Parathyroid adenoma (tissue), 2 donors: Measurements from ENCODE around the gene COL15A1.
A peak's percentile ranks its signal among the peaks of the same experiment; 100 is the strongest.
"Not testable (repeated sequence)": the region's sequence is repeated elsewhere in the genome, so short reads cannot be mapped to it uniquely, and the experiment has no call there.

Experiments
- H2AFZ ChIP-seq: fragments of 300-600 bp; sonication (generic); one replicate; pipeline ENCODE4 v1.7.0; 2017; ENCODE audit warnings: antibody characterized with exemption, mild to moderate bottlenecking
- H3K27ac ChIP-seq: fragments of 300-600 bp; sonication (generic); one replicate; pipeline ENCODE4 v1.7.0; 2017
- H3K27me3 ChIP-seq: fragments of 300-600 bp; sonication (generic); one replicate; pipeline ENCODE4 v1.7.0; 2017; ENCODE audit warnings: low read length; ENCODE audit not compliant: control insufficient read depth, insufficient read depth
- H3K36me3 ChIP-seq: fragments of 300-600 bp; sonication (generic); one replicate; pipeline ENCODE4 v1.7.0; 2017; ENCODE audit warnings: low read length; ENCODE audit not compliant: control insufficient read depth, insufficient read depth
- H3K4me1 ChIP-seq: fragments of 300-600 bp; sonication (generic); one replicate; pipeline ENCODE4 v1.7.0; 2017; ENCODE audit warnings: control low read depth
- H3K4me2 ChIP-seq: fragments of 300-600 bp; sonication (generic); one replicate; pipeline ENCODE4 v1.7.0; 2017; ENCODE audit warnings: low read length
- H3K4me3 ChIP-seq: fragments of 300-600 bp; sonication (generic); one replicate; pipeline ENCODE4 v1.7.0; 2017; ENCODE audit warnings: low read depth, low read length
- H3K79me2 ChIP-seq: fragments of 300-600 bp; sonication (generic); one replicate; pipeline ENCODE4 v1.7.0; 2017; ENCODE audit warnings: control low read depth
- H3K9ac ChIP-seq: fragments of 300-600 bp; sonication (generic); one replicate; pipeline ENCODE4 v1.7.0; 2017; ENCODE audit warnings: mild to moderate bottlenecking
- H3K9me3 ChIP-seq: fragments of 300-600 bp; sonication (generic); one replicate; pipeline ENCODE4 v1.7.0; 2017; ENCODE audit warnings: low read length; ENCODE audit not compliant: control insufficient read depth
- TF ChIP-seq, protein P1 (sequence below): fragments of 300-600 bp; sonication (generic); IDR thresholded peaks from one replicate; pipeline ENCODE4 v1.7.0; 2017; ENCODE audit warnings: antibody characterized with exemption, mild to moderate bottlenecking
- donor health status: primary hyperparathyroidism.

The COL15A1 gene

DNA sequence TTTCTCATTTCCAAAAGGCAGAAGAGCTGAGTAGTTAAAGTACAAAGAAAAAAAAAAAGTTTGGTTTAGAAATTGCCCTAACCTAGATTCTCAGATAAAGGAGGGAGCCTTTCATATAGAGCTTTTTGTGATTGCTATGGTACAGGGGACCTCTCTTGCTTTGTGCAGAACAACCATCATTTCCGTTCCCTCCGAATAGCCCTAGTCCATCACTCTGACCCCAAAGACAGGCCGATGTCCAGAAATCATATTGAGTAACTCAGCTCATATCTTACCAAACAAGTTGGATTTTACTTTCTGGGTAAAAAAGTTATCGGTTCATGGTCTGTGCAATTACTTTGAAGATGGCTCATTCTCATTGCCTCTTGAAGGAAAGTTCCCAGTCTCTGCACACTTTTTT is 36.7 kb upstream of the COL15A1 start:
- Histone ChIP-seq H3K27ac (no peak overlapping the region), H3K4me2 (no peak overlapping the region), H3K9ac (no peak overlapping the region), H3K9me3 (no peaks in the 10 kb centered on the region), H3K4me1 (no peaks in the 10 kb centered on the region), H3K4me3 (no peak overlapping the region), H3K27me3 (no peaks in the 10 kb centered on the region), H2AFZ (no peak overlapping the region), H3K36me3 (no peaks in the 10 kb centered on the region), H3K79me2 (no peaks in the 10 kb centered on the region)
- TF ChIP-seq, protein P1, sequence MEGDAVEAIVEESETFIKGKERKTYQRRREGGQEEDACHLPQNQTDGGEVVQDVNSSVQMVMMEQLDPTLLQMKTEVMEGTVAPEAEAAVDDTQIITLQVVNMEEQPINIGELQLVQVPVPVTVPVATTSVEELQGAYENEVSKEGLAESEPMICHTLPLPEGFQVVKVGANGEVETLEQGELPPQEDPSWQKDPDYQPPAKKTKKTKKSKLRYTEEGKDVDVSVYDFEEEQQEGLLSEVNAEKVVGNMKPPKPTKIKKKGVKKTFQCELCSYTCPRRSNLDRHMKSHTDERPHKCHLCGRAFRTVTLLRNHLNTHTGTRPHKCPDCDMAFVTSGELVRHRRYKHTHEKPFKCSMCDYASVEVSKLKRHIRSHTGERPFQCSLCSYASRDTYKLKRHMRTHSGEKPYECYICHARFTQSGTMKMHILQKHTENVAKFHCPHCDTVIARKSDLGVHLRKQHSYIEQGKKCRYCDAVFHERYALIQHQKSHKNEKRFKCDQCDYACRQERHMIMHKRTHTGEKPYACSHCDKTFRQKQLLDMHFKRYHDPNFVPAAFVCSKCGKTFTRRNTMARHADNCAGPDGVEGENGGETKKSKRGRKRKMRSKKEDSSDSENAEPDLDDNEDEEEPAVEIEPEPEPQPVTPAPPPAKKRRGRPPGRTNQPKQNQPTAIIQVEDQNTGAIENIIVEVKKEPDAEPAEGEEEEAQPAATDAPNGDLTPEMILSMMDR: no peak

DNA sequence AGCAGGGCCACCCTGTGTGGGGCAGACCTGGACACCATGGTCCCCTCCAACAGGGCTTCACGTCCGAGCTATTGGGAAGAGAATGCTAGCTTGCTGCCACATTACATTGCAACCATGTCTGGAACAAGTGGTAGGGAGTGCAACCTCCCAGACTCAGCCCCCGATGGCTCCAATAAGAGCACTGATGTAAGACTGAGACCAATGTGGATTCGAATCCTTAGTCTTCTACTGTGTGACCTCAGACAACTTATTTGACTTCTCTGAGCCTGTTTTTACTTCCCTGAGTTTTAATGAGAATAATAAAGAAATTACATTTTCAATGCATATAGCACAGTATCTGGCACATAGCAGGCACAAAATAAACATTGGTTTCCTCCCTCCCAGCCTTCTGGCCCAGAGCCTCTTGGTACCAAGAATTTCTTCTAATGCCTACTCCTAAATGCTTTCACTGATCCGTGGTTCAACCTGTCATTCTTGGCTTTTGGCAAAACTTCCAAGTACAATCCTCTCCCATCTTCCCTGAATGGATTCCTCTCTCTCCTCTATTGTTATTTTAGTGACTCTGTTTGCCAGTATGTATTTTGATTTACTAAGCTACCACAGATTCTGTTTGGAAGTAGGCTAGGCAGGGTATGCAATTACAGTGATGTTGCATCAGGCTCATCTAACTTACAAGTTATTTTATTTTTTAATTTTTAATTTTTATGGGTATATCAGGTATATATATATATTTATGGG is 34.6 kb upstream of the COL15A1 start:
- Histone ChIP-seq H3K79me2 (no peaks in the 10 kb centered on the region), H2AFZ (no peak overlapping the region), H3K27ac (peak overlapping the region; percentile 19), H3K36me3 (no peaks in the 10 kb centered on the region), H3K9ac (no peak overlapping the region), H3K27me3 (no peaks in the 10 kb centered on the region), H3K4me2 (no peak overlapping the region), H3K4me1 (no peaks in the 10 kb centered on the region), H3K9me3 (no peaks in the 10 kb centered on the region), H3K4me3 (no peak overlapping the region)
- TF ChIP-seq, protein P1: no peak

DNA sequence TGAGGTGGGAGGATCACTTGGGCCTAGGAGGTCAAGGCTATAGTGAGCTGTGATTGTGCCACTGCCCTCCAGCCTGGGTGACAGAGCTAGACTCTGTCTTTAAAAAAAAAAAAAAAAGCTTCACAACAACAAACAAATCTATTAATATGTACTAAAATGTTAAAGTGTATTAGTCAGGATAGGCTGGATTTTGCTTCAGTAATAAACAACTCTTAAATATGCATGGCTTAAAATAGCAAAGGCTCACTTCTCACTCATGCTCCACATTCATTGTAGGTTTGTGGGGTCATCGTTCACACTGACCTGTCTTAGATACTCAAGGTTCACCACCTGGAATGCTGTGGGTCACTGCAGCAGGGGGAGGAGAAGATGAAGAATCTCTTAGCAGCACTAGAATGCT is 33.8 kb upstream of the COL15A1 start:
- Histone ChIP-seq H3K9me3 (no peaks in the 10 kb centered on the region), H3K27me3 (no peaks in the 10 kb centered on the region), H3K4me2 (no peak overlapping the region), H3K4me1 (no peaks in the 10 kb centered on the region), H3K36me3 (no peaks in the 10 kb centered on the region), H3K4me3 (no peak overlapping the region), H3K79me2 (no peaks in the 10 kb centered on the region), H2AFZ (no peak overlapping the region), H3K27ac (no peak overlapping the region), H3K9ac (no peak overlapping the region)
- TF ChIP-seq, protein P1: no peak

DNA sequence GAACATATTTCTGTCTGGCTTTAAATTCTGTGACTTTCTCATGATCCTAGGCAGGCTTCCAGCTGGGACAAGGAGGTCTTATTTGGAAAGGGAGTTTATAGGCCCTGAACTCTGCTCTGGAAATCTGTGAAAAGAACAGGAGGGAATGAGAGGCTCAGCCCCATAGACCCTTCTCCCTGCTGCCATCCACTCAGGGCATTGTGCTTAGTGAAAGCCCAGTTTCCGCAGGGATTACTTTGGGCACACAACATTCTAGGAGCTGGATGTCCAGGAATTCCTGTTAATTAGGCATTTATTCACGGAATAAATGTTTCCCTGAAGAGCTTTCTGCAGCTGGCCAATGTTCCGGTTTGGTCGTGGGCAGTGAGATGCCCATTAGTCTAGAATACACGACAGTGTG is 32.7 kb upstream of the COL15A1 start:
- Histone ChIP-seq H3K9me3 (no peaks in the 10 kb centered on the region), H3K4me3 (no peak overlapping the region), H3K27ac (no peak overlapping the region), H2AFZ (no peak overlapping the region), H3K9ac (no peak overlapping the region), H3K4me1 (no peaks in the 10 kb centered on the region), H3K79me2 (no peaks in the 10 kb centered on the region), H3K4me2 (no peak overlapping the region), H3K36me3 (no peaks in the 10 kb centered on the region), H3K27me3 (no peaks in the 10 kb centered on the region)
- TF ChIP-seq, protein P1: no peak

DNA sequence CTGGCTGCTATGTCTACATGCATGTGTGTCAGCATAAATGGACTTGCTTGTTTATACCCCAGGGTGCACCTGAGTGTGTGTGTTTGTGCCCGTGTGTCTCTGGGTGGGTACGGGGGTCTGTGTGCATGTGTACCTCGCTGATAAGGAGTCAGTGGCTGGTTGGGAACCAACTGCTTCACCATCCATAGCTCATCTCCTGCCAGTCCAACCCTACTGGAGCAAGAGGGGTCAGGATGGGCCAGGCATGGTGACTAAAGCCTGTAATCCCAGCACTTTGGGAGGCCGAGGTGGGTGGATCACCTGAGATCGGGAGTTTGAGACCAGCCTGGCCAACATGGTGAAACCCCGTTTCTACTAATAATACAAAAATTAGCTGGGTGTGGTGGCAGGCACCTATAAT is 32.0 kb upstream of the COL15A1 start:
- not testable (repeated sequence) for H3K9me3 ChIP-seq, H2AFZ ChIP-seq, H3K9ac ChIP-seq, H3K27ac ChIP-seq, H3K36me3 ChIP-seq, H3K4me3 ChIP-seq, H3K79me2 ChIP-seq, H3K27me3 ChIP-seq, H3K4me2 ChIP-seq, H3K4me1 ChIP-seq
